ENCODE measurements around the gene GSTT4. TPM values are rescaled to one million over a fixed set of nuclear protein-coding genes. Genes with fewer than 3 reads are reported as not detected.

GSTT4 gene
- total RNA-seq, 1 experiment from 2014 or later, result not detected

GRCh38 chr22:24051568-24051967, 46.3 kb upstream of the GSTT4 start:
- Histone ChIP-seq H2AK5ac (ENCODE audit: insufficient read length, low read length) (no peak overlapping the region), H3K79me1 (ENCODE audit: insufficient read depth, low read depth, low read length, poor library complexity, severe bottlenecking) (no peaks in the 10 kb centered on the region), H2BK5ac (ENCODE audit: insufficient read length, low read length) (no peak overlapping the region), H4K91ac (ENCODE audit: insufficient read length, low read depth, low read length) (no peak overlapping the region), H3K14ac (ENCODE audit: insufficient read depth, low read length) (no peak overlapping the region), H3K27ac (ENCODE audit: insufficient read length, low read depth, low read length) (no peak overlapping the region), H2BK20ac (ENCODE audit: low read depth, low read length, poor library complexity, severe bottlenecking) (no peak overlapping the region), H3K56ac (ENCODE audit: insufficient read length, low read depth, low read length) (no peak overlapping the region), H3K4me2 (ENCODE audit: insufficient read depth, insufficient read length, low read length) (no peak overlapping the region), H3K9me3 (ENCODE audit: control insufficient read depth, low read depth, low read length) (no peaks in the 10 kb centered on the region), H3K79me2 (ENCODE audit: insufficient read depth, low read length) (no peaks in the 10 kb centered on the region), H3K23me2 (ENCODE audit: insufficient read length, low read depth, low read length, poor library complexity, severe bottlenecking) (no peaks in the 10 kb centered on the region), H3K27me3 (ENCODE audit: insufficient read depth, low read length) (no peaks in the 10 kb centered on the region), H3K4ac (ENCODE audit: low read depth, low read length) (no peak overlapping the region), H4K8ac (replicated peaks; ENCODE audit: insufficient read length, low read depth, low read length) (no peak overlapping the region), H3K4me1 (ENCODE audit: insufficient read depth, low read length) (no peaks in the 10 kb centered on the region), H4K20me1 (ENCODE audit: control insufficient read depth, insufficient read depth, insufficient read length) (no peaks in the 10 kb centered on the region), H2BK15ac (ENCODE audit: low read depth, low read length) (no peak overlapping the region), H2AFZ (ENCODE audit: low read length) (no peak overlapping the region), H2BK12ac (ENCODE audit: insufficient read length, low read depth, low read length) (no peak overlapping the region), H2BK120ac (ENCODE audit: low read depth, low read length, poor library complexity, severe bottlenecking) (no peak overlapping the region), H3K9ac (ENCODE audit: extremely low read depth, insufficient read length, low read length) (no peak overlapping the region), H3K18ac (ENCODE audit: insufficient read length, low read depth, low read length) (no peak overlapping the region), H3T11ph (ENCODE audit: low read length) (no peak overlapping the region), H3K23ac (ENCODE audit: insufficient read length, low read depth, low read length) (no peak overlapping the region), H4K5ac (ENCODE audit: insufficient read length, low read depth, low read length) (no peak overlapping the region)
- Mint-ChIP-seq H3K4me1 (no peaks in the 10 kb centered on the region), H3K27ac (no peak overlapping the region; a peak in 1 of 7 replicates), H3K9me3 (no peaks in the 10 kb centered on the region; a peak in 1 of 5 replicates), H3K4me3 (no peak overlapping the region), H3K36me3 (ENCODE audit: insufficient read depth in 1 of 3, low read depth in 3 of 3) (peaks cover 46 to 61% (median 46%) of the 10 kb centered on the region in 3 experiments; a peak in 6 of 7 replicates), H3K27me3 (ENCODE audit: low read depth) (no peaks in the 10 kb centered on the region)
- TF ChIP-seq CTCF (conservative IDR thresholded peaks at IDR 0.05), result no peak
- no peak for DNase-seq
- no CpG with 5 or more reads among the region's 4 CpGs for WGBS (ENCODE audit: extremely low coverage, insufficient read length, low lambda C conversion rate)
